ENCODE data around the gene CLN3. TPM values are rescaled to one million over a fixed set of nuclear protein-coding genes. Genes with fewer than 3 reads are reported as not detected.

The CLN3 gene
- total and polyA plus RNA-seq, 9 of the 15 experiments (the other 6 are each of a cell fraction or from before 2014, with no cell fraction given): 2.5 to 27.1 (median 11.6) TPM

- no peak for TF ChIP-seq CLOCK (CRISPR knock-in tag; IDR thresholded peaks at IDR 0.05; ENCODE audit: borderline replicate concordance)
- TF ChIP-seq ZNF384 (IDR thresholded peaks at IDR 0.05; ENCODE audit: low read depth, low read length): 0 out of 2 replicates have a peak, but pooled peaks have one; percentile 22
- TF ChIP-seq PTRF (tag; IDR thresholded peaks at IDR 0.05): 0 out of 2 replicates have a peak, but pooled peaks have one; percentile 59
- TF ChIP-seq DACH1 (IDR thresholded peaks at IDR 0.05; ENCODE audit: partially characterized antibody): no peak
- TF ChIP-seq, protein P1, sequence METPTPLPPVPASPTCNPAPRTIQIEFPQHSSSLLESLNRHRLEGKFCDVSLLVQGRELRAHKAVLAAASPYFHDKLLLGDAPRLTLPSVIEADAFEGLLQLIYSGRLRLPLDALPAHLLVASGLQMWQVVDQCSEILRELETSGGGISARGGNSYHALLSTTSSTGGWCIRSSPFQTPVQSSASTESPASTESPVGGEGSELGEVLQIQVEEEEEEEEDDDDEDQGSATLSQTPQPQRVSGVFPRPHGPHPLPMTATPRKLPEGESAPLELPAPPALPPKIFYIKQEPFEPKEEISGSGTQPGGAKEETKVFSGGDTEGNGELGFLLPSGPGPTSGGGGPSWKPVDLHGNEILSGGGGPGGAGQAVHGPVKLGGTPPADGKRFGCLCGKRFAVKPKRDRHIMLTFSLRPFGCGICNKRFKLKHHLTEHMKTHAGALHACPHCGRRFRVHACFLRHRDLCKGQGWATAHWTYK (CRISPR knock-in tag; IDR thresholded peaks at IDR 0.05): no peak
- peak; percentile 35; the same call in 1 of the 2 replicates for TF ChIP-seq ZNF197 (CRISPR knock-in tag; IDR thresholded peaks at IDR 0.05; ENCODE audit: low read depth)
- no peak for TF ChIP-seq ZBTB43 (CRISPR knock-in tag; IDR thresholded peaks at IDR 0.05)
- no peak for TF ChIP-seq RBFOX2 (IDR thresholded peaks at IDR 0.05; ENCODE audit: low read depth, low read length)
- no peak for TF ChIP-seq ZNF121 (CRISPR knock-in tag; conservative IDR thresholded peaks at IDR 0.05)
- TF ChIP-seq, protein P2, sequence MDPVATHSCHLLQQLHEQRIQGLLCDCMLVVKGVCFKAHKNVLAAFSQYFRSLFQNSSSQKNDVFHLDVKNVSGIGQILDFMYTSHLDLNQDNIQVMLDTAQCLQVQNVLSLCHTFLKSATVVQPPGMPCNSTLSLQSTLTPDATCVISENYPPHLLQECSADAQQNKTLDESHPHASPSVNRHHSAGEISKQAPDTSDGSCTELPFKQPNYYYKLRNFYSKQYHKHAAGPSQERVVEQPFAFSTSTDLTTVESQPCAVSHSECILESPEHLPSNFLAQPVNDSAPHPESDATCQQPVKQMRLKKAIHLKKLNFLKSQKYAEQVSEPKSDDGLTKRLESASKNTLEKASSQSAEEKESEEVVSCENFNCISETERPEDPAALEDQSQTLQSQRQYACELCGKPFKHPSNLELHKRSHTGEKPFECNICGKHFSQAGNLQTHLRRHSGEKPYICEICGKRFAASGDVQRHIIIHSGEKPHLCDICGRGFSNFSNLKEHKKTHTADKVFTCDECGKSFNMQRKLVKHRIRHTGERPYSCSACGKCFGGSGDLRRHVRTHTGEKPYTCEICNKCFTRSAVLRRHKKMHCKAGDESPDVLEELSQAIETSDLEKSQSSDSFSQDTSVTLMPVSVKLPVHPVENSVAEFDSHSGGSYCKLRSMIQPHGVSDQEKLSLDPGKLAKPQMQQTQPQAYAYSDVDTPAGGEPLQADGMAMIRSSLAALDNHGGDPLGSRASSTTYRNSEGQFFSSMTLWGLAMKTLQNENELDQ (CRISPR knock-in tag; IDR thresholded peaks at IDR 0.05; ENCODE audit: borderline replicate concordance): no peak
- TF ChIP-seq, protein P3, sequence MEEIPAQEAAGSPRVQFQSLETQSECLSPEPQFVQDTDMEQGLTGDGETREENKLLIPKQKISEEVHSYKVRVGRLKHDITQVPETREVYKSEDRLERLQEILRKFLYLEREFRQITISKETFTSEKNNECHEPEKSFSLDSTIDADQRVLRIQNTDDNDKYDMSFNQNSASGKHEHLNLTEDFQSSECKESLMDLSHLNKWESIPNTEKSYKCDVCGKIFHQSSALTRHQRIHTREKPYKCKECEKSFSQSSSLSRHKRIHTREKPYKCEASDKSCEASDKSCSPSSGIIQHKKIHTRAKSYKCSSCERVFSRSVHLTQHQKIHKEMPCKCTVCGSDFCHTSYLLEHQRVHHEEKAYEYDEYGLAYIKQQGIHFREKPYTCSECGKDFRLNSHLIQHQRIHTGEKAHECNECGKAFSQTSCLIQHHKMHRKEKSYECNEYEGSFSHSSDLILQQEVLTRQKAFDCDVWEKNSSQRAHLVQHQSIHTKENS (CRISPR knock-in tag; IDR thresholded peaks at IDR 0.05): no peak
- TF ChIP-seq NONO (IDR thresholded peaks at IDR 0.05; ENCODE audit: low read depth in 2 of 2, low read length in 1 of 2): no peak
- TF ChIP-seq, protein P4, sequence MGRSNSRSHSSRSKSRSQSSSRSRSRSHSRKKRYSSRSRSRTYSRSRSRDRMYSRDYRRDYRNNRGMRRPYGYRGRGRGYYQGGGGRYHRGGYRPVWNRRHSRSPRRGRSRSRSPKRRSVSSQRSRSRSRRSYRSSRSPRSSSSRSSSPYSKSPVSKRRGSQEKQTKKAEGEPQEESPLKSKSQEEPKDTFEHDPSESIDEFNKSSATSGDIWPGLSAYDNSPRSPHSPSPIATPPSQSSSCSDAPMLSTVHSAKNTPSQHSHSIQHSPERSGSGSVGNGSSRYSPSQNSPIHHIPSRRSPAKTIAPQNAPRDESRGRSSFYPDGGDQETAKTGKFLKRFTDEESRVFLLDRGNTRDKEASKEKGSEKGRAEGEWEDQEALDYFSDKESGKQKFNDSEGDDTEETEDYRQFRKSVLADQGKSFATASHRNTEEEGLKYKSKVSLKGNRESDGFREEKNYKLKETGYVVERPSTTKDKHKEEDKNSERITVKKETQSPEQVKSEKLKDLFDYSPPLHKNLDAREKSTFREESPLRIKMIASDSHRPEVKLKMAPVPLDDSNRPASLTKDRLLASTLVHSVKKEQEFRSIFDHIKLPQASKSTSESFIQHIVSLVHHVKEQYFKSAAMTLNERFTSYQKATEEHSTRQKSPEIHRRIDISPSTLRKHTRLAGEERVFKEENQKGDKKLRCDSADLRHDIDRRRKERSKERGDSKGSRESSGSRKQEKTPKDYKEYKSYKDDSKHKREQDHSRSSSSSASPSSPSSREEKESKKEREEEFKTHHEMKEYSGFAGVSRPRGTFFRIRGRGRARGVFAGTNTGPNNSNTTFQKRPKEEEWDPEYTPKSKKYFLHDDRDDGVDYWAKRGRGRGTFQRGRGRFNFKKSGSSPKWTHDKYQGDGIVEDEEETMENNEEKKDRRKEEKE (IDR thresholded peaks at IDR 0.05; ENCODE audit: borderline replicate concordance in 1 of 2, control insufficient read depth in 1 of 2, low read depth in 2 of 2, low read length in 1 of 2): no peak
- TF ChIP-seq ZNF79 (CRISPR knock-in tag; IDR thresholded peaks at IDR 0.05; ENCODE audit: low read depth): 0 out of 2 replicates have a peak, but pooled peaks have one; percentile 21
Observed at GRCh38 chr16:28529124-28529523, 37.2 kb upstream of the CLN3 start (continued).
